GM13976 (cell line): ENCODE data around the gene LRRC45.
A peak's percentile ranks its signal among the peaks of the same experiment; 100 is the strongest.

Source experiments
- DNase-seq: peaks from one replicate; pipeline ENCODE4 v3.0.0; 2012; ENCODE audit warnings: low spot score
- CTCF ChIP-seq: IDR thresholded peaks from 2 replicates; pipeline ENCODE4 v1.5.1; 2012; ENCODE audit warnings: borderline replicate concordance, mild to moderate bottlenecking; ENCODE audit not compliant: insufficient read depth; ENCODE audit errors: extremely low read depth, missing control alignments, control extremely low read depth
- in situ Hi-C: fragments of 300-500 bp; cut with MboI; formaldehyde crosslinking; loops from one replicate; pipeline ENCODE4 v1.12.0; 2022; ENCODE audit warnings: low sequenced_read_pairs, mixed read lengths, inconsistent platforms; ENCODE audit not compliant: unreplicated experiment

The LRRC45 gene

GRCh38 chr17:82062984-82063368, 39.9 kb downstream of the LRRC45 start:
- no peak for TF ChIP-seq CTCF
- in situ Hi-C loops = no loop called here
- no peak for DNase-seq

- DNase-seq = no peak
- in situ Hi-C loops = no loop called here
- no peak for TF ChIP-seq CTCF
Observed at GRCh38 chr17:82063424-82064415, 40.6 kb downstream of the LRRC45 start.

- no peak for DNase-seq
- TF ChIP-seq CTCF = no peak
- in situ Hi-C loops = no loop called here
Observed at GRCh38 chr17:82064433-82065192, 41.5 kb downstream of the LRRC45 start.

- no peak for DNase-seq
- TF ChIP-seq CTCF = no peak
- in situ Hi-C loops = no loop called here
Observed at GRCh38 chr17:82065193-82065637, 42.1 kb downstream of the LRRC45 start.

DNA sequence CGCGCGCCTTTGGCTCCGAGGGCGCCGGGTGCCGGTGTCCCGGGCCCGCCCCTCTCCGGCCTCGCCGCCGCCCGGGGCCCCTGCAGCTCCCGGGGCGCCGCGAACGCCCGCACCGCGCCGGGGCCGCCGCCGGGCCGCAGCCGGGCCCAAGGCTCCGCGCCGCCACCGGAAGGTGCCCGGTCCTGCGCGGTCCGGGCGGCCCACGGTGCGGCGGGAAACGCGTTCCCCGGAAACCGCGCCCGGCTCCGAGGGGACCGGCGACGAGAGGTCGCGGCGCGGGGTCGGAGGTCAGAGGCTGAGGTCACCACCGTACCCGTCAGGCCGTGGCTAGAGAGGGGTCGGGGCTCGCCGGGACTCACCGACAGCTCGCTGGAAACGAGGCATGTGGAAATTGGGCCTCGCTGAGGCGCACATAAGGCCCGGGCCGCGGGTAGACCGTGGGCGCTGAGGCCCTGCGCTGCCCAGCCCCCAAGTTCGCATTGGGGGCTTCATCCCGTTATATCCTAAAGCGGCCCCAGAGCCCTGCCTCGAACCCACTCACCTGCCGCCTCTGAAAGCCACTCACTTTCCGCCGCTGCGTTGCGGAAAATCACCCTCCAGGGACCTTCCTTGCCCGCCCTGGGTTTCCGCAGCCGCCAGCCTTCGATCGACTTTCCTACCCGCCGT, 42.7 kb downstream of the LRRC45 start, which contains the start of gene DUS1L:
Gene DUS1L (minus strand): TSS at position 167 of the 666 bp plus-strand sequence. CDS start 745 bp downstream, outside the sequence.
- no peak for TF ChIP-seq CTCF
- DNase-seq = peak; percentile 95
- in situ Hi-C loops = no loop called here

DNA sequence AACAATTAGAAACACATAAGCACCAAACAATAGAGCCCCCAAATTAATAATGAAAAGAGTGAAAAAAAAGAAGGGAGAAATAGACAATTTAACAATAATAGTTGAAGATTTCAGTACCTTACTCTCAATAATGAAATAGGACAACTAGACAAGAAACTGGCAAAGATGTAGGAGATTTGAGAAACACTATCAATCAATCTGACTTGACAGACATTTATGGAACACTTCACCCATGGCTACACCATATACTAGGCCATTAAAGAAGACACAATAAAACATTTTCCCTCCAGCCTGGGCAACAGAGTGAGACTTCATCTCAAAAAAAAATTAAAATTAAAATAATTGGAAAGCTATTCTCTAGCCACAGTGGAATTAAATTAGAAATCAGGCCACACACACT, 47.5 kb downstream of the LRRC45 start:
- DNase-seq = no peak
- TF ChIP-seq CTCF = no peak
- in situ Hi-C loops = no loop called here
